NOMO-1 (cell line): ENCODE measurements around the gene ATP5F1C.
"Not testable (repeated sequence)": the region's sequence is repeated elsewhere in the genome, so short reads cannot be mapped to it uniquely, and the experiment has no call there.

Experiments
- DNase-seq, 2 experiments: peaks; one replicate each; lab custom pipeline; 2025; ENCODE audit not compliant: unreplicated experiment in 2 of 2; lab: John Stamatoyannopoulos, UW

The ATP5F1C gene

GRCh38 chr10:7787857-7788638 is at the start of gene ATP5F1C, which contains the start of gene KIN:
ATP5F1C (plus strand) TSS chr10:7788177; CDS start chr10:7788208, 31 bp downstream.
KIN (minus strand) TSS chr10:7787993; CDS start chr10:7787933, 60 bp downstream.
- DNase-seq: peak; percentile 91 to 95

GRCh38 chr10:7738536-7739407 is 49.2 kb upstream of the ATP5F1C start:
- no peak for DNase-seq

GRCh38 chr10:7744307-7744706 is 43.7 kb upstream of the ATP5F1C start:
- DNase-seq: no peak

- not testable (repeated sequence) for DNase-seq
Observed at GRCh38 chr10:7748637-7749036, 39.3 kb upstream of the ATP5F1C start.

DNA sequence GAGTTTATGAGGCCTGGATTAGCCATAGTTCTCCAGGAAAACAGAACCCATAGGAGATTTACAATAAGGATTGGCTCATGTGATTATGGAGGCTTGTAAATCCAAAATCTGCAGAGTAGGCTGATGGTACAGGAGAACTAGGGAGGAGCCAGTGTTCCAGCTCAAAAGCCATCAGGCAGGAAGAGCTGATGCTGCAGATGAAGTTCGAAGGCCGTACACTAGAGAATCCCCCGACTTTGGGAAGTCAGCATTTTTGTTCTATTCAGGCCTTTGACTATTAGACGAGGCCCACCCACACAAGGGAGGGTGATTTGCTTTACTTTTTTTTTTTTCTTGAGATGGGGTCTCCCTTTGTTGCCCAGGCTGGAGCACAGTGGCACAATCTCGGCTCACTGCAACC is 37.8 kb upstream of the ATP5F1C start:
- DNase-seq: no peak

DNA sequence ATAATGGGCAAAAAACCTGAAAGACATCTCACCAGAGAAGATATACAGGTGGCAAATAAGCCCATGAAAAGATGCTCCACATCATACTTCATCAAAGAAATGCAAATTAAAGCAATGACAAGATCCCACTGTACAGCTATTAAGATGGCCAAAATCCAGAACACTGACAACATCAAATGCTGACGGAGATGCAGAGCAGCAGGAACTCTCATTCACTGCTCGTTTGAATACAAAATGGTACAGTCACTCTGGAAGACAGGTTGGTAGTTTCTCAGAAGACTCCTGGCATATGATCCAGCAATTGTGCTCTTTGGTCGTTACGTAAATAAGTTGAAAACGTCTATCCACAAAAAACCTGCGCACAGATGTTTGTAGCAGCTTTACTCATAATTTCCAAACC is 35.7 kb upstream of the ATP5F1C start:
- DNase-seq: no peak

DNA sequence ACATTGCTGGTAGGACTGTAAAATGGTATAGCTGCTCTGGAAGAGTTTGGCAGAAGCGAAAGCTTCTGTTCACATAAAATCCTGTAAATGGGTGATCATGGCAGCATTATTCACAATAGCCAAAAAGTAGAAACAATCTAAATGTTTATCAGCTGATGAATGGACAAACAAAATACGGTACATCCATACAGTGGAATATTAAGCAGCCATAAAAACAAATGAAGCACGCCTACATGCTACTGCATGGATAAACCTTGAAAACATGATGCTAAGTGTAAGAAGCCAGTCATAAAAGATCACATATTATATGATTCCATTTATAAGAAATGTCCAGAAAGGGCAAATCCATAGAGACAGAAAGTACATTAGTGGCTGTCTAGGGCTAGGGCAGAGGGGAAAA is 32.9 kb upstream of the ATP5F1C start:
- DNase-seq: no peak

DNA sequence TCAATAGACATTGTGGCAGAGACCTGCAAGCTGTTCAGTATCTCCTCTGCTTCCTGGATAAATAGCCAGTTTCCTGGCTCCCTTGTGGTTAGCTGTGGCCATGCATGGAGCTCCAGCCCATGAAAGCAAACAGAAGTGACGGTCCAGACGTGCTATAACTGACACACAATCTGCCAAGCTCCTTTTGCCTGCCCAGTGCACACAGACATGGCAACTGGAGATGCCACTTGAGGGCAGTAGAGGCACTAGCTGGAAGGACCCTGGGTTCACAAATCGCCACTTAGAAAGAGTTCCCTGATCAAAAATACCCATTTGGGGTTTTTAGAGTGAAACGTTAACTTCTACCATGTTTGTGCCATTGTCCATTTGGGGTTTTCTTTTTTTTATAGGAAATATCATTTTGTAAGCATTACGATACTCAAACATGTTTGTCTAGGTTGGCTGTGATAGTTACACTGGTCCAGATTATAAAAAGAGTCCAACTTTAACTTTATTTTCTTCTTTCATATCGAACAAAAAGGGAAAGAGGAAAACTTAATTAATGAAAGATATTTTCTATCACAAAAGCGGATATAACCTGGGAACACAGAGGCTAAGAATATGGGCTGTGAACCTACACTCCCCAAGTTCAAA is 31.5 kb upstream of the ATP5F1C start:
- DNase-seq: no peak

DNA sequence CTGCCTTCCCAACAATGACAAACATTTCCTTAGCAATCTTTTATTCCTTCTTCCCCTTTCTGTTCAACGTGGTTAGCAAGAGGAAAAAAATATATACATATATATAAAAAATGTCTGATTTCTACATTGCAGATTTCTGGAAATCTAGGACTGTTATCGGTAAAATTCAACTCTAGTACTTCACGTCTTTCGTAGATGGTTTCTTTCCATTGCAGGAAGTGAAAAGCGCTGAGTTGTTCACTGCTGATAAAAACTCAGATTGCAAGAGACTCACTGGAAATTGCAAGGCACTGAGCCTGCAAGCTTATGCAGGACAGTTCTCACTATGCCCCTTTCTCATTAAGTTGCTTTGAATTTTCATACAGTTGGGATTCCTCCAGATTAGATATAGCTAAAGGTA is 24.0 kb upstream of the ATP5F1C start:
- peak in 1 of 2 experiments; percentile 52 for DNase-seq

- DNase-seq: no peak
Observed at GRCh38 chr10:7766241-7766640, 21.7 kb upstream of the ATP5F1C start.

- no peak for DNase-seq
Observed at GRCh38 chr10:7767209-7767608, 20.8 kb upstream of the ATP5F1C start.

DNA sequence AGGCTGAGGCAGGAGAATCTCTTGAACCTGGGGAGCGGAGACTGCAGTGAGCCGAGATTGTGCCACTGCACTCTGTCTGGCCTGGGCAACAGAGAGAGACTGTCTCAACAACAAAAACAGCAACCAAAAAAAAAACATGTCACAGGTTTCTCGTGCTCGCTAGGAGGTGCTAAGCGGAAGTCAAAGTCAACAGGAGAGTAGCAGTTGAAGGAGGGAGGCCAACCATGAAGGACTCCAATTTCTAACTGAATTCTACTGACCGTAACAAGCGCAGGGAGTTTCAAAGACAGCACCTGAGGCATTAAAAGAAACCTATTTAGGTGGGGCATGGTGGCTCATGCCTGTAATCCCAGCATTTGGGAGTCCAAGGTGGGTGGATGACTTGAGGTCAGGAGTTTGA is 19.6 kb upstream of the ATP5F1C start:
- DNase-seq: no peak

- DNase-seq: no peak
Observed at GRCh38 chr10:7773845-7774801, 13.9 kb upstream of the ATP5F1C start.

DNA sequence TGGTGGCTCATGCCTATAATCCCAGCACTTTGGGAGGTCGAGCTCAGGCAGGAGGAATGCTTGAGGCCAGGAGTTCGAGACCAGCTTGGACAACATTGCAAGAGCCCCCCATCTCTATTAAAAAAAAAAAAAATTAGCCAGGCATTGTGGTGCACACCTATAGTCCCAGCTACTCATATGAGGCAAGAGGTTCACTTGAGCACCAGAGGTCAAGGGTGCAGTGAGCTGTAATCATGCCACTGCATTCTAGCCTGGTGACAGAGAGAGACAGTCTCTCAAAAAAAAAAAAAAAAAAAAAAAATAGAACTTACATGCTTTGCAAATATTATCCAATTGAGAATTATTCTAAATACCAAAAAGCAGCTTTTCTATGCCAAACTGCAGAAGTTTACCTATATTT is 11.2 kb upstream of the ATP5F1C start:
- no peak for DNase-seq

DNA sequence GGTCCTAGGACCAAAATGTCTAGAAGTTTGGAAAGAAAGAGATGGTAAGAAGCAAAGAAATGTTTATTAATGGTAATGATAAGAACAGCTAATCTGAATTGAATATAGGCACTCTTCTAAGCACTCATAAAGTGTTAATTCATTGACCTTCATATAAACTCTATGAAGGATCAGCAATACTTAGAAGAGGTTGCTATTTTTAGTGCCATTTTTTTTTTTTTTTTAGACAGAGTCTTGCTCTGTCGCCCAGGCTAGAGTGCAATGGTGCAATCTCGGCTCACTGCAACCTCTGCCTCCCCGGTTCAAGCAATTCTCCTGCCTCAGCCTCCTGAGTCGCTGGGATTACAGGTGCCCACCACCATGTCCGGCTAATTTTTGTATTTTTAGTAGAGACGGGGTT is 5.8 kb upstream of the ATP5F1C start:
- not testable (repeated sequence) for DNase-seq

DNA sequence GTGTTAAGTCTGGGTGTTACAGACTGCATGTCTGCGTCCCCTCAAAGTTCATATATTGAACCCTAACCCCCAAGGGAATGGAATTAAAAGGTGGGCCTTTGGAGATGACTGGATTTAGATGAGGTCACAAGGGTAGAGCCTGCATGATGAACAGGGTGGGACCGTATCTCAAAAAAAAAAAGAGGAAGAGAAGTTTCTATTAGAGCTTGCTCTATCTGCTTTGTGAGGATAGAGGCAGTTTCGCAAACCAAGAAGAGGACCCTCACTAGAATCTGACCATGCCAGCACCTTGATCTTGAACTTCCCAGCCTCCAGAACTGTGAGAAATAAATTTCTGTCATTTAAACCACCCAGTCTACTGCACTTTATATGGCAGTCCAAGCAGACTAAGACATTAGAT is 1.5 kb upstream of the ATP5F1C start:
- peak in 1 of 2 experiments; percentile 36 for DNase-seq

DNA sequence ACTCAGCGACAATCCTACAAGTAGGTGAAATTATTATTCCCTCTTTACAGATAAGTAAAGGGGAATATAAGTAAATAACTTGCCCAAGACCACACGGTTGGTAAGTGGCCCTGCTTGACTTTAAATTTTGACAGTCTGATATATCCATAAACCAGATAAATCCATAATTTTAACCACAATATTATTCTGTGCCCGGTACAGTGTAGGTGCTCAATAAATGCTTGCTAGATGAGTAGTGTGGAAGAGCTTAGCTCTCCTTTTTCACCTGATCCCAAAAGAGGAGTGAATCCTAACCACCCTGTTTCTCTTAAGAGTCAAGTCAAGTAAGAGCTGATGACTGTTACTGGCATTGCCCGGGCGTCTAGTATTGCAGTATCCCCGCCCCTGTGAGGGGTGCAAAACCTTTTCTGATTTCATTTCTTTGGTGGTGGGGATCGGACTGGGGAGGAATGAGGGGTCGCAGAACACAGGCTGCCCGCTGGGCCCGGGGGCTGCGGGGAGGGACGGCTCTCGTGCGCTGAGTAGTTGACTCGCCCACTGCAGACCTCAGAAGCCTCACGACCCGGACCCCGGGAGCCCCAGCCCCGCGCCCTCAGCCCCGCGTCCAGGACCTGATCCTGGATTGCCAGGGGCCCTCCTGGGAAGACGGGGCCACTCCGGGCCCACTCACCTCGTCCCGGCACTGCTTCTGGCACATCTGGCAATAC is 674 bp upstream of the ATP5F1C start:
- no peak for DNase-seq

DNA sequence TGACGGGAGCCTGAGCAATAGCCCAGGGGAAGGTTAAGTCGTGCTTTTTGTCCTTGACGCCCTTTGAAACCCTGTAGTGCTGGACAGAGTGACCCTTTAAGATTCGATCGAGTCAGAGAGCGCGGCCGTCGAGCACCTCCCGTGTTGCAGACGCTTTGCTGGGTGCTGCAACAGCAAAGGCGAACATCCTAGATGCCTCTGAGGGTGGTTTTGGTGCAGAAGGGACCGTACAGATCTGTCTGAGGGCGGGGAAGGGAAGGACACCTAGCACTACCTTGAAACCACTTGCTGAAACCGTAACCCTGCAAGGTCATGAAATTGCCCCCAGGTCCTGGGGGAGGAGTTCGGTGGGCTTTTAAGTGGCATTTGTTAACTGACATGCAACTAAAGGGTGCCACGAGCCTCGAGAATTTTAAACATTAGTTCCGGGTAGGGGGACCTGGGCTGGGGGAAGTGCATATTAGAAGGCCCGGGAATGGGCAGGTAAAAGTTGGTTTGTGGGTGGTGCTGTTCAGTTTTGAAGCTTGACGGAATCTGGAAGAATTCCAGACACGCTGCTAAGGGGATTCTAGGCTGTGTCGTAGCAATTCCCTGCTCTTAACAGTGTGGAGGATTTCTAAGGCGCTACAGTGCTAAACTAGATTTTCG is 786 bp downstream of the ATP5F1C start:
- peak in 1 of 2 experiments; percentile 31 for DNase-seq

DNA sequence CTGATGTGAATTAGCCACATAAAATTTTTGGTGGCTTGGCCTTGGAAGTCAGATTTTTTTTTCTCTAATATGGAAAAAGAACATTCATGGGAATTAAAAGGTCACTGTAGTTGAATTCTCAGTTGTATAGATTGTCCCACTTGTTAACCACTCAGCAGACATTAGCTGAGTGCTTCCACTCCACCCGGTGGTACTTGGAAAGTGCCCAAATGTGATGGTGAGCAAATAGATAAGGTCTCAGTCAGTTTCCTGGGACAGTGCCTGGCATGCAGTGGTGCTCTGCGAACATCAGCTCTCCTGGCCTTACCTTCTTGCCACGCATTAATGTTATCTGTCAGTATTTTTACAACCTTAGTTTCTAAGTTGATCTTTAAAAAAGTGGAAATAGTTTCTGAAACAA is 1.4 kb downstream of the ATP5F1C start:
- DNase-seq: no peak
